RWPE2 (cell line): Measurements from ENCODE around the gene NEO1.

Experiments
- ATAC-seq: fragments of 200-7000 bp; cut with Tn5 transposase; 3 replicates; pipeline ENCODE4 v1.9.1; 2021; ENCODE audit warnings: low read depth
- DNase-seq: peaks from one replicate; pipeline ENCODE4 v3.0.0-alpha.2; 2020; ENCODE audit warnings: low spot score
- H3K27ac ChIP-seq: fragments of 450-650 bp; 2 replicates; pipeline ENCODE4 v1.5.1; 2017; ENCODE audit warnings: mild to moderate bottlenecking; ENCODE audit not compliant: poor library complexity, severe bottlenecking
- H3K27me3 ChIP-seq: fragments of 250-450 bp; sonication (Bioruptor Pico); 2 replicates; pipeline ENCODE4 v1.5.1; 2021; ENCODE audit warnings: mild to moderate bottlenecking, moderate library complexity; ENCODE audit not compliant: insufficient read depth, poor library complexity, severe bottlenecking
- H3K36me3 ChIP-seq: fragments of 250-450 bp; sonication (Bioruptor Pico); 2 replicates; pipeline ENCODE4 v1.5.1; 2020; ENCODE audit warnings: low read depth, mild to moderate bottlenecking, moderate library complexity
- H3K4me1 ChIP-seq: fragments of 250-450 bp; sonication (Bioruptor Pico); 2 replicates; pipeline ENCODE4 v1.5.1; 2021; ENCODE audit warnings: mild to moderate bottlenecking, moderate library complexity; ENCODE audit not compliant: insufficient read depth, poor library complexity, severe bottlenecking
- H3K4me3 ChIP-seq: fragments of 250-450 bp; sonication (Bioruptor Pico); 2 replicates; pipeline ENCODE4 v1.5.1; 2021; ENCODE audit warnings: mild to moderate bottlenecking, moderate library complexity; ENCODE audit not compliant: severe bottlenecking
- H3K9me3 ChIP-seq: fragments of 250-450 bp; sonication (Bioruptor Pico); 2 replicates; pipeline ENCODE4 v1.5.1; 2021; ENCODE audit warnings: mild to moderate bottlenecking, moderate library complexity; ENCODE audit not compliant: severe bottlenecking
- TF ChIP-seq, protein P1 (sequence below): fragments of 450-650 bp; IDR thresholded peaks from one replicate; pipeline ENCODE4 v1.5.1; 2017; ENCODE audit warnings: mild to moderate bottlenecking, moderate library complexity; ENCODE audit not compliant: poor library complexity, severe bottlenecking

The NEO1 gene

DNA sequence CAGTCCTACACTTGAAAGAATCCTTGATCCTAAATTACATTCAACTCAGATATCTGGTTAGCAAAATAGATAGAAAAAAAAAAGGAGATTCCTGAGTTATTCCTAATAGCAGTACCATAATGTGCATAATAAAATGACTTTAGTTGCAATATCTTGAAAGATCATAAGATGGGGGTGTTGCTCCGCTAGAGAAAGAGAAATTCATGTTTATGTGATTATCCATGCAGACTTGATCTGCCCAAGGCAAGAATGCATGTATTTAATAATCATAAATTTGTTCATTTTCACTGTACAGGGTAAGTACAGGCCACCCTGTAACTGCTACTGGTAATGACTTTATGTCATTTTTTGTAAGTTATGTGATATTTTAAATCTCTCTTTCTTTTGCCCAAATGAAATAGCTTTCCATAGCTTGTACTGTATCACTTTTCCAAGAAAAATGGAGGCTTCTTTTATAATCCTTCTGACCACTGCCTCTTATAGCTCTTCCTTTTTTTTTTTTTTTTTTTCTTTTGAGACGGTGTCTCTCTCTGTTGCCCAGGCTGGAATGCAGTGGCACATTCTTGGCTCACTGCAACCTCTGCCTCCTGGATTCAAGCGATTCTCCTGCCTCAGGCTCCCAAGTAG is 231.9 kb downstream of the NEO1 start:
- H3K4me1 ChIP-seq: no peaks in the 10 kb centered on the region
- H3K9me3 ChIP-seq: no peaks in the 10 kb centered on the region
- TF ChIP-seq, protein P1, sequence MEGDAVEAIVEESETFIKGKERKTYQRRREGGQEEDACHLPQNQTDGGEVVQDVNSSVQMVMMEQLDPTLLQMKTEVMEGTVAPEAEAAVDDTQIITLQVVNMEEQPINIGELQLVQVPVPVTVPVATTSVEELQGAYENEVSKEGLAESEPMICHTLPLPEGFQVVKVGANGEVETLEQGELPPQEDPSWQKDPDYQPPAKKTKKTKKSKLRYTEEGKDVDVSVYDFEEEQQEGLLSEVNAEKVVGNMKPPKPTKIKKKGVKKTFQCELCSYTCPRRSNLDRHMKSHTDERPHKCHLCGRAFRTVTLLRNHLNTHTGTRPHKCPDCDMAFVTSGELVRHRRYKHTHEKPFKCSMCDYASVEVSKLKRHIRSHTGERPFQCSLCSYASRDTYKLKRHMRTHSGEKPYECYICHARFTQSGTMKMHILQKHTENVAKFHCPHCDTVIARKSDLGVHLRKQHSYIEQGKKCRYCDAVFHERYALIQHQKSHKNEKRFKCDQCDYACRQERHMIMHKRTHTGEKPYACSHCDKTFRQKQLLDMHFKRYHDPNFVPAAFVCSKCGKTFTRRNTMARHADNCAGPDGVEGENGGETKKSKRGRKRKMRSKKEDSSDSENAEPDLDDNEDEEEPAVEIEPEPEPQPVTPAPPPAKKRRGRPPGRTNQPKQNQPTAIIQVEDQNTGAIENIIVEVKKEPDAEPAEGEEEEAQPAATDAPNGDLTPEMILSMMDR: peak; percentile 67
- H3K4me3 ChIP-seq: no peak overlapping the region
- H3K27me3 ChIP-seq: no peaks in the 10 kb centered on the region
- ATAC-seq: peak; percentile 58; the same call in 1 of the 3 replicates
- H3K36me3 ChIP-seq: no peaks in the 10 kb centered on the region
- H3K27ac ChIP-seq: no peak overlapping the region
- no peak for DNase-seq

DNA sequence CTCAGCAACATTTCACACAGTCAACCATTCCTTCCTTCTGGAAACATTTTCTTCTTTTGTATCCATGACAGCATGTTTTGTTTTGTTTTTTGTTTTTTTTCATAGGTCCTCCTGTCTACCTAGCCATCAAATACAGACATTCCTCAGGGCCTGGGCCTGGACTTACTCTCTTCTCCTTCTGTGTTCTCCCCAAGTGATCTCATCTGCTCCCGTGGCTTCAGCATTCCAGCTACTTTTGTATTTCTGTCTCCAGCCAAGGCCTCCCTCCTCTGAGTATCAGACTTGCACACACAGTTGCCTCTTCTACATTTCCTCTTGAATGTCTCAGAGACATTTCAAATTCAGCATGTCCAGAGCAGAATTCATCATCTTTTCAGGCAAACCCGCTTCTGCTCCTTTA is 234.0 kb downstream of the NEO1 start:
- no peak overlapping the region for H3K4me3 ChIP-seq
- no peaks in the 10 kb centered on the region for H3K4me1 ChIP-seq
- no peak for ATAC-seq
- no peaks in the 10 kb centered on the region for H3K36me3 ChIP-seq
- no peak overlapping the region for H3K27ac ChIP-seq
- TF ChIP-seq, protein P1: no peak
- no peaks in the 10 kb centered on the region for H3K27me3 ChIP-seq
- no peak for DNase-seq
- H3K9me3 ChIP-seq: no peaks in the 10 kb centered on the region

DNA sequence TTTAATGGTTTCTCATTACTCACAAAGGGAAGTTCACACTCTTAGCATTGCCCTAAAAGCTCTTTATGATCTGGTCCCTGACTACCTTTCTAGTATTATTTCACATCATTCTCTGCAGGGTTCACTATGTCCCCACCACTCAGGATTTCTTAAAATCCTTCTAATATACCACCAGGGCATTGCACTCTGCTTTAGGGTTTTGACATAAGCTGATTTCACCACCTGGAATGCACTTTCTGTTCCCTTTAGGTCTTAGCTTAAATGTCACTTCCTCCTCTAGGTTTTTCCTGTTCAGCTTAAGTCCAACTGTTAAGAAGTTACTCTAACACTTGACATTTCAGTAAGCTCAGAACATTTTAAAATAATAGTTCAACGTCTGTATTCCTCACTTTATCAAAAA is 234.8 kb downstream of the NEO1 start:
- Histone ChIP-seq H3K4me3 (no peak overlapping the region), H3K27ac (no peak overlapping the region), H3K27me3 (no peaks in the 10 kb centered on the region), H3K4me1 (no peaks in the 10 kb centered on the region), H3K36me3 (no peaks in the 10 kb centered on the region), H3K9me3 (no peaks in the 10 kb centered on the region)
- ATAC-seq (no peak), DNase-seq (no peak)
- TF ChIP-seq, protein P1: no peak

DNA sequence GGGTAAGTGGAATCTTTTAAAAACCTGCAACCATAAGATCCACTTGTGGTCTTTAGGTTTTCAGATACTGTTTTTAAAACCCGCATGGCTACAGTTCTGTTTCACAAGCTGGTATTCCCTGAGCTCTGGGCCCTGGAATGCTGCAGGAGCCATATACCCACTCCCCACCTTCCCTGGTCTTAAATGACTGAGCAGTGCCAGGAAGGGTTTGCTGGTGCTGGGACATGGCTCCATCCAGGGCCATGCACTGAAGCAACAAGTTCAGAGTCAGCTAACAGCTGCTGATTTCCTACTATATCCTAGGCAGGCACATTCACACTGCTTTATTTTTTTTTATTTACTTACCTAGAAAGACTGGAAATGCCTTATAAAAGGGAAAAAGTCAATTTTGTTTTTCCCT is 239.2 kb downstream of the NEO1 start:
- DNase-seq (no peak), ATAC-seq (no peak)
- H3K27ac ChIP-seq: no peak overlapping the region
- TF ChIP-seq, protein P1: no peak
- H3K4me1 ChIP-seq: no peaks in the 10 kb centered on the region
- H3K27me3 ChIP-seq: no peaks in the 10 kb centered on the region
- no peaks in the 10 kb centered on the region for H3K36me3 ChIP-seq
- H3K4me3 ChIP-seq: no peak overlapping the region
- H3K9me3 ChIP-seq: no peaks in the 10 kb centered on the region

DNA sequence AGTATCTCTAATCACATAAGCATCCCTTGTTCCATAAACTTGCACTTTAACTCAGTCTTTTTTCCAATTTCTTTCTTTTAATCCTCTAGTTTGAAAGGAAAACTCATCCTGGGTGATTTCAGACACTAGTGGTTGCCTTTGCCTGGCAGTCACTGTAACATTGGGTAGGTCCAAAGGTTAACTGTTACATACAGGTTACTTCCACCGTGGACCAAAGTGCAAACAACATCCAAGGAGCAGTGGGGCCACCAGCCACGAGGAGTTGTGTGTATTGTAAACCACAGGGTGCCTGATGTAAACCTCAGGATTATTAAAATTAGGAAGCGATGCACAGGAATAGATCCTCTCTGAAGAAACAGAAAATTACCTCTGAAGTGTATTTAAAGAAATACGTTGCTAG is 241.5 kb downstream of the NEO1 start:
- DNase-seq (no peak), ATAC-seq (no peak)

More for the DNA sequence above, 241.5 kb downstream of the NEO1 start:
- TF ChIP-seq, protein P1: no peak
- H3K27ac ChIP-seq: no peak overlapping the region
- no peaks in the 10 kb centered on the region for H3K27me3 ChIP-seq
- H3K4me1 ChIP-seq: no peaks in the 10 kb centered on the region
- no peaks in the 10 kb centered on the region for H3K36me3 ChIP-seq
- no peak overlapping the region for H3K4me3 ChIP-seq
- no peaks in the 10 kb centered on the region for H3K9me3 ChIP-seq
